Stimulated activated naive CD8-positive, alpha-beta T cell treated with anti-CD3 and anti-CD28 coated beads, Interleukin-15, amount 100 ng/mL, for 72 hours (primary cell): ENCODE results near the gene TROAP.
"Not testable (repeated sequence)": the region's sequence is repeated elsewhere in the genome, so short reads cannot be mapped to it uniquely, and the experiment has no call there.

ENCODE experiments used
- ATAC-seq: fragments of 150-1000 bp; cut with Tn5 transposase; 2 replicates; pipeline ENCODE4 v1.10.0; 2021; ENCODE audit warnings: mild to moderate bottlenecking, moderate library complexity
- DNase-seq, 2 donors: peaks; one replicate each; pipeline ENCODE4 v3.0.0; 2021 to 2022
- H3K27ac Mint-ChIP-seq, 2 donors: one replicate each; pipeline ENCODE4 v1.8.0; 2022; ENCODE audit warnings: mild to moderate bottlenecking in 2 of 2, mixed read lengths in 2 of 2, moderate library complexity in 2 of 2
- H3K27me3 Mint-ChIP-seq: one replicate; pipeline ENCODE4 v1.8.0; 2022; ENCODE audit warnings: mixed read lengths
- H3K4me1 Mint-ChIP-seq: one replicate; pipeline ENCODE4 v1.8.0; 2022; ENCODE audit warnings: mild to moderate bottlenecking, mixed read lengths
- H3K4me3 Mint-ChIP-seq, 2 donors: one replicate each; pipeline ENCODE4 v1.8.0; 2022; ENCODE audit warnings: mild to moderate bottlenecking in 2 of 2, mixed read lengths in 2 of 2, moderate library complexity in 1 of 2
- H3K9me3 Mint-ChIP-seq, 2 donors: one replicate each; pipeline ENCODE4 v1.8.0; 2022; ENCODE audit warnings: mixed read lengths in 2 of 2

The TROAP gene

GRCh38 chr12:49362077-49362476 is 39.0 kb downstream of the TROAP start:
- no peak for DNase-seq
- H3K4me3 Mint-ChIP-seq, result no peak overlapping the region
- H3K4me1 Mint-ChIP-seq, result peaks cover 20% of the 10 kb centered on the region
- no peaks in the 10 kb centered on the region for H3K9me3 Mint-ChIP-seq
- peaks cover 10% of the 10 kb centered on the region for H3K27me3 Mint-ChIP-seq
- no peak overlapping the region for H3K27ac Mint-ChIP-seq
- ATAC-seq, result no peak

GRCh38 chr12:49364989-49365388 is 41.9 kb downstream of the TROAP start:
- DNase-seq, result no peak
- Mint-ChIP-seq H3K4me3 (no peak overlapping the region), H3K4me1 (peaks cover 38% of the 10 kb centered on the region), H3K27me3 (no peaks in the 10 kb centered on the region), H3K9me3 (no peaks in the 10 kb centered on the region), H3K27ac (no peak overlapping the region)
- ATAC-seq, result no peak

- DNase-seq (no peak), ATAC-seq (no peak)
- peak overlapping the region in 1 of 2 donors; percentile 98 for H3K27ac Mint-ChIP-seq
- no peaks in the 10 kb centered on the region for H3K9me3 Mint-ChIP-seq
- peaks cover 38% of the 10 kb centered on the region for H3K4me1 Mint-ChIP-seq
- H3K27me3 Mint-ChIP-seq, result no peaks in the 10 kb centered on the region
- peak overlapping the region in 1 of 2 donors; percentile 84 for H3K4me3 Mint-ChIP-seq
Measured at GRCh38 chr12:49365542-49365941, 42.5 kb downstream of the TROAP start.

- Mint-ChIP-seq H3K27ac (peak overlapping the region; percentile 98), H3K4me3 (peak overlapping the region; percentile 78 to 84), H3K9me3 (no peaks in the 10 kb centered on the region), H3K27me3 (no peaks in the 10 kb centered on the region), H3K4me1 (peaks cover 38% of the 10 kb centered on the region)
- ATAC-seq, result peak; percentile 33
- DNase-seq, result no peak
Measured at GRCh38 chr12:49366096-49366651, 43.1 kb downstream of the TROAP start.

- ATAC-seq, result peak; percentile 89
- Mint-ChIP-seq H3K27me3 (no peaks in the 10 kb centered on the region), H3K4me1 (peaks cover 44% of the 10 kb centered on the region), H3K4me3 (peak overlapping the region; percentile 78 to 84), H3K9me3 (no peaks in the 10 kb centered on the region), H3K27ac (peak overlapping the region; percentile 98)
- peak; percentile 89 to 91 for DNase-seq
Measured at GRCh38 chr12:49366652-49367380, 43.8 kb downstream of the TROAP start.

- peak within 1 kb of the TSS; percentile 98 for H3K27ac Mint-ChIP-seq
Measured at GRCh38 chr12:49367381-49368239, 44.6 kb downstream of the TROAP start, which contains the start of gene SPATS2. SPATS2 (plus strand) TSS chr12:49367462; CDS start chr12:49461013, 93,551 bp downstream.

GRCh38 chr12:49368240-49368600 is 45.2 kb downstream of the TROAP start:
- Mint-ChIP-seq H3K27ac (no peak overlapping the region), H3K4me3 (peak overlapping the region; percentile 78 to 84), H3K27me3 (no peaks in the 10 kb centered on the region), H3K4me1 (peaks cover 44% of the 10 kb centered on the region), H3K9me3 (no peaks in the 10 kb centered on the region)
- ATAC-seq (no peak), DNase-seq (no peak)

More at GRCh38 chr12:49367381-49368239, 44.6 kb downstream of the TROAP start, which contains the start of gene SPATS2:
- Mint-ChIP-seq H3K4me3 (peak within 1 kb of the TSS; percentile 78 to 84), H3K9me3 (no peaks in the 10 kb centered on the region), H3K27me3 (no peaks in the 10 kb centered on the region), H3K4me1 (peaks cover 44% of the 10 kb centered on the region)
- DNase-seq (no peak), ATAC-seq (no peak)

- Mint-ChIP-seq H3K4me1 (peaks cover 44% of the 10 kb centered on the region), H3K9me3 (no peaks in the 10 kb centered on the region), H3K27me3 (no peaks in the 10 kb centered on the region), H3K27ac (no peak overlapping the region), H3K4me3 (no peak overlapping the region)
- ATAC-seq (no peak), DNase-seq (no peak)
Measured at GRCh38 chr12:49369411-49370145, 46.5 kb downstream of the TROAP start.

- no peaks in the 10 kb centered on the region for H3K9me3 Mint-ChIP-seq
- H3K4me3 Mint-ChIP-seq, result no peak overlapping the region
- peaks cover 42% of the 10 kb centered on the region for H3K4me1 Mint-ChIP-seq
- no peaks in the 10 kb centered on the region for H3K27me3 Mint-ChIP-seq
- no peak for DNase-seq
- ATAC-seq, result no peak
- no peak overlapping the region for H3K27ac Mint-ChIP-seq
Measured at GRCh38 chr12:49370539-49370938, 47.5 kb downstream of the TROAP start.

- no peaks in the 10 kb centered on the region for H3K9me3 Mint-ChIP-seq
- H3K4me1 Mint-ChIP-seq, result peaks cover 6% of the 10 kb centered on the region
- no peak overlapping the region for H3K27ac Mint-ChIP-seq
- no peaks in the 10 kb centered on the region for H3K27me3 Mint-ChIP-seq
- no peak overlapping the region for H3K4me3 Mint-ChIP-seq
- ATAC-seq (peak; percentile 50), DNase-seq (no peak)
Measured at GRCh38 chr12:49375406-49375805, 52.4 kb downstream of the TROAP start.

GRCh38 chr12:49377386-49377785 is 54.3 kb downstream of the TROAP start:
- Mint-ChIP-seq H3K4me3 (no peak overlapping the region), H3K9me3 (no peaks in the 10 kb centered on the region), H3K27me3 (no peaks in the 10 kb centered on the region), H3K4me1 (no peaks in the 10 kb centered on the region), H3K27ac (no peak overlapping the region)
- DNase-seq (no peak), ATAC-seq (no peak)

- not testable (repeated sequence) for H3K27me3 Mint-ChIP-seq, DNase-seq, H3K4me3 Mint-ChIP-seq, H3K9me3 Mint-ChIP-seq, H3K4me1 Mint-ChIP-seq, ATAC-seq
- peak overlapping the region in 1 of 2 donors; percentile 2 for H3K27ac Mint-ChIP-seq
Measured at GRCh38 chr12:49380184-49380583, 57.1 kb downstream of the TROAP start.
